ENCODE measurements around the gene TMEM131. TPM values are rescaled to one million over a fixed set of nuclear protein-coding genes. Genes with fewer than 3 reads are reported as not detected.
"Not testable (repeated sequence)": the region's sequence is repeated elsewhere in the genome, so short reads cannot be mapped to it uniquely, and the experiment has no call there.

TMEM131 gene
- total and polyA plus RNA-seq, 7 donors = 4.8 to 37.5 (median 24.3) TPM

DNA sequence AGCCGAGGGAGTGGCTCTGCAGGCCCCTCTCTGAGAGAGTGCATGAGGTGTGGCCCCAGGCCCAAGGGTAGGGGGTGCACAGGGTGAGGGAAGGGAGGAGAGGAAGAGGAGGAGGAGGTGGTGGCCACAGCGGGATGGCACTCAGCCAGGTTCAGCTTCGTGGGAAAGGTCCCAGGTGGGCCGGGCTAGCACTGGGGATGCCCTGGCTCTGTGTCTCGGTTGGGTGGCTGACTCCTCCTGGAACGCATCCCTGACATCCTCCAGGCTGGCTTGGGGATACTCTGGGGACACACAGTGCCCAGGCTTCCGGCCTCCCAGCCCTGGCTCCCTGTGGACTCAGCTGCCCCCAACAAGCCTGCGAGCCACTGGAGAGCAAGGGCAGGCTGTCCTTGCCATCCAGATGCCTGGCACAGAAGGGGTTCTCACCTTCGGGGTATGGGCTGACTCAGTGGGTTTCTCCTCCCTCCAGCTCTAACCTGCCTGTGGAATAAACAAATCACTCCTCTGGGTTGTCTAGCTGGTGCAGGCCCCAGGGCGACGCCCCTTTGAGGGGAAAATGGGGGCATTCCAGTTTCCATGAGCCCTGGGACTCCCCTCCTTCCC lies 283.0 kb downstream of the TMEM131 start:
- no peak overlapping the region for H3K27ac ChIP-seq

DNA sequence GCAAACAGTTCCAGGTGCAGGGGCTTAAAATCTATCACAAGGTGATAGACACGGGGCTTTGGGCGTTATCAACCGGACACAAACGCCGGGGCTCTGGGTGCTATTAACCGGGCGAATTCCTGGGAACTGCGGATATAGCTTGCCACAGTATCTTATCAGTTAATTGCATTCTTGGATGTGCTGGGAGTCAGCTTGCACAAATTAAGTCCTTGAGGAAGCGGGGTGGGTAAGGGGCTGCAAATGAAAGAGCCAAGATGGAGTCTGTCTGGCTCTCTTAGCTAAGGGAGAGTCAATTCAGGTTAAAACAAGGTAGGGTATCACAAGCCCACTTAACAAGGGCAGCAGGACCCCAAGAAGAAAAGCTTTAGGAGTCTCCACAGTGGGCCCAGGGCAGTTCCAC lies 283.6 kb downstream of the TMEM131 start:
- H3K36me3 ChIP-seq; H3K27ac ChIP-seq; intact Hi-C loops (cut with DNase I); H3K4me1 ChIP-seq; H3K27me3 ChIP-seq; H3K9me3 ChIP-seq; H3K4me3 ChIP-seq; DNase-seq: not testable (repeated sequence)
- WGBS, 2 donors = 68 to 86% methylated on average over 9 of the region's 9 CpGs

More for the DNA sequence above, 283.0 kb downstream of the TMEM131 start:
- no peaks in the 10 kb centered on the region for H3K27me3 ChIP-seq
- no peaks in the 10 kb centered on the region for H3K4me1 ChIP-seq
- 70 to 81% methylated on average over 11 of the region's 11 CpGs for WGBS, 2 donors
- H3K9me3 ChIP-seq = no peaks in the 10 kb centered on the region
- peak; percentile 56 for DNase-seq
- H3K36me3 ChIP-seq = no peaks in the 10 kb centered on the region
- no peak for TF ChIP-seq POLR2A (IDR thresholded peaks at IDR 0.05)
- TF ChIP-seq, protein P1, sequence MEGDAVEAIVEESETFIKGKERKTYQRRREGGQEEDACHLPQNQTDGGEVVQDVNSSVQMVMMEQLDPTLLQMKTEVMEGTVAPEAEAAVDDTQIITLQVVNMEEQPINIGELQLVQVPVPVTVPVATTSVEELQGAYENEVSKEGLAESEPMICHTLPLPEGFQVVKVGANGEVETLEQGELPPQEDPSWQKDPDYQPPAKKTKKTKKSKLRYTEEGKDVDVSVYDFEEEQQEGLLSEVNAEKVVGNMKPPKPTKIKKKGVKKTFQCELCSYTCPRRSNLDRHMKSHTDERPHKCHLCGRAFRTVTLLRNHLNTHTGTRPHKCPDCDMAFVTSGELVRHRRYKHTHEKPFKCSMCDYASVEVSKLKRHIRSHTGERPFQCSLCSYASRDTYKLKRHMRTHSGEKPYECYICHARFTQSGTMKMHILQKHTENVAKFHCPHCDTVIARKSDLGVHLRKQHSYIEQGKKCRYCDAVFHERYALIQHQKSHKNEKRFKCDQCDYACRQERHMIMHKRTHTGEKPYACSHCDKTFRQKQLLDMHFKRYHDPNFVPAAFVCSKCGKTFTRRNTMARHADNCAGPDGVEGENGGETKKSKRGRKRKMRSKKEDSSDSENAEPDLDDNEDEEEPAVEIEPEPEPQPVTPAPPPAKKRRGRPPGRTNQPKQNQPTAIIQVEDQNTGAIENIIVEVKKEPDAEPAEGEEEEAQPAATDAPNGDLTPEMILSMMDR (IDR thresholded peaks at IDR 0.05) = no peak
- no peak for TF ChIP-seq POLR2AphosphoS5 (IDR thresholded peaks at IDR 0.05)
- TF ChIP-seq EP300 (IDR thresholded peaks at IDR 0.05) = no peak
- no peak overlapping the region for H3K4me3 ChIP-seq
- intact Hi-C loops (cut with DNase I) = no loop called here

DNA sequence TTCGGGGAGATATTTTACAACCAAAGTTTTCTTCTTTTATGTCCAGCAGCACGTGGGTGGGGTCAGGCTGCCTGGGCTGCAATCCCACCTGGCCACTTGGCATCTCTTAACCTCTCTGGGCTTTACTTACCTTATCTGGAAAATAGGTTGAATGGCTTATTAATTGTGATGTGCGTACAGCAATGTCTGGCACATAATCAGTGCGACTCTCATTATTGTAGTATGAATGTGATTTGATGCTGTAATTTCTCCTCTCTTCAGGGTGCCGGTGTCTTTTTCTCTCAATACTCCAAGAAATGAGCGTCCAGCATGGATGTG lies 284.4 kb downstream of the TMEM131 start:
- no peaks in the 10 kb centered on the region for H3K36me3 ChIP-seq
- TF ChIP-seq EP300 (IDR thresholded peaks at IDR 0.05) (no peak), POLR2AphosphoS5 (IDR thresholded peaks at IDR 0.05) (no peak), POLR2A (IDR thresholded peaks at IDR 0.05) (no peak)
- TF ChIP-seq, protein P1 (IDR thresholded peaks at IDR 0.05) = no peak
- no peak for DNase-seq
- 75 to 83% methylated on average over 6 of the region's 6 CpGs for WGBS, 2 donors
- H3K4me3 ChIP-seq = no peak overlapping the region
- intact Hi-C loops (cut with DNase I) = no loop called here
- H3K4me1 ChIP-seq = no peaks in the 10 kb centered on the region
- H3K27me3 ChIP-seq = no peaks in the 10 kb centered on the region
- no peaks in the 10 kb centered on the region for H3K9me3 ChIP-seq
- no peak overlapping the region for H3K27ac ChIP-seq

DNA sequence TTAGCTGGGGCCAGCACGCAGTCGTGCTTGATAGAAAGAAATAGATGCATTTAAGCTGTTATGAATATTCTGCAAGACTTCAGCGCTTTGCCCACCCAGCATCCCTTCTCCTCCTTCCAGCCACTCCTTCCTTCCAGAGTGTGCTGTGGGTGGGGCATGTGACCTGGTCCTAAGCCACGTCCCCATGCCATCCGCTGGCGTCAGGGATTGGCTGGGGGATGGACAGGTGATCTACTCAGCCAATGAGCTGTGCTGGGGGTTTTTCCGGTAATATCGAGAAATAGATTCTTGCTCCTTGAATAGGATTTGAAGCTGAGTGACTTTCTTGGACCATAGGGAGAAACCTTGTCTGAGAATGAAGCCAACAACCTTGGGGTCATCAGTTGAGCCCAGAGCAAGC lies 287.1 kb downstream of the TMEM131 start:
- intact Hi-C loops (cut with DNase I) = no loop called here

DNA sequence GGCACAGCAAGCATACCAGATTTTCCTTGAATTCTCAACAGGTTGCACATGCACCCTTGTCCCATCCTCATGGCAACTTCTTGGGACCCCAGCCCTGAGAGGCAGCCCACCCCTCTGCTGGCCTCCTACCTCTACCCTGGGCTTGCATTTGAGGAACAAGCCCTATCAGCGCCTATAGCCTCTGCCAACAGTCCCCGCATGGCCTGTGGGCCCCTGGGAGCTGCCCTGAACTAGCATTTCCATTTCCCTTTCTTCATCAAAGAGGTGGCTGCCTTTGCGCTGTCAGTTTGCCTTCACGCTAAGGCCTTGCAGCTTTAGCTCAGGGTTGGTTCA lies 287.7 kb downstream of the TMEM131 start:
- Histone ChIP-seq H3K4me1 (no peaks in the 10 kb centered on the region), H3K9me3 (no peaks in the 10 kb centered on the region), H3K27ac (no peak overlapping the region), H3K4me3 (no peak overlapping the region), H3K36me3 (no peaks in the 10 kb centered on the region), H3K27me3 (no peaks in the 10 kb centered on the region)
- intact Hi-C loops (cut with DNase I) = no loop called here
- no peak for DNase-seq
- WGBS, 2 donors = 66 to 90% methylated on average over 4 of the region's 4 CpGs
- TF ChIP-seq, protein P1 (IDR thresholded peaks at IDR 0.05) = no peak
- no peak for TF ChIP-seq POLR2AphosphoS5 (IDR thresholded peaks at IDR 0.05)
- TF ChIP-seq POLR2A (IDR thresholded peaks at IDR 0.05) = no peak
- no peak for TF ChIP-seq EP300 (IDR thresholded peaks at IDR 0.05)

More for the DNA sequence above, 287.1 kb downstream of the TMEM131 start:
- Histone ChIP-seq H3K27me3 (no peaks in the 10 kb centered on the region), H3K9me3 (no peaks in the 10 kb centered on the region), H3K4me3 (no peak overlapping the region), H3K27ac (no peak overlapping the region), H3K36me3 (no peaks in the 10 kb centered on the region), H3K4me1 (no peaks in the 10 kb centered on the region)
- peak; percentile 34 for DNase-seq
- 94 to 95% methylated on average over 8 of the region's 8 CpGs for WGBS, 2 donors
- no peak for TF ChIP-seq POLR2AphosphoS5 (IDR thresholded peaks at IDR 0.05)
- no peak for TF ChIP-seq EP300 (IDR thresholded peaks at IDR 0.05)
- TF ChIP-seq, protein P1 (IDR thresholded peaks at IDR 0.05) = no peak
- no peak for TF ChIP-seq POLR2A (IDR thresholded peaks at IDR 0.05)

All from sigmoid colon (tissue), 7 donors.